Type B pancreatic cell (in vitro differentiated cells): ENCODE measurements around the gene POR. TPM values are rescaled to one million over a fixed set of nuclear protein-coding genes. Genes with fewer than 3 reads are reported as not detected.

Experiments
- DNase-seq: peaks from one replicate; pipeline ENCODE4 v3.0.0; 2021; ENCODE audit warnings: mixed read lengths; ENCODE audit not compliant: unreplicated experiment; ENCODE audit errors: extremely low spot score
- H3K27ac Mint-ChIP-seq: 2 replicates; pipeline ENCODE4 v1.8.0; 2021; ENCODE audit warnings: mild to moderate bottlenecking, mixed read lengths
- H3K27me3 Mint-ChIP-seq: 2 replicates; pipeline ENCODE4 v1.8.0; 2021; ENCODE audit warnings: mixed read lengths
- H3K36me3 Mint-ChIP-seq: 2 replicates; pipeline ENCODE4 v1.8.0; 2021; ENCODE audit warnings: mixed read lengths
- H3K4me1 Mint-ChIP-seq: one replicate; pipeline ENCODE4 v1.8.0; 2021; ENCODE audit warnings: mixed read lengths; ENCODE audit not compliant: unreplicated experiment
- H3K4me3 Mint-ChIP-seq: 2 replicates; pipeline ENCODE4 v1.8.0; 2021; ENCODE audit warnings: mild to moderate bottlenecking, mixed read lengths
- H3K9me3 Mint-ChIP-seq: 2 replicates; pipeline ENCODE4 v1.8.0; 2021; ENCODE audit warnings: mixed read lengths
- CTCF ChIP-seq: fragments of 200-600 bp; sonication (generic); conservative IDR thresholded peaks from 2 replicates; pipeline ENCODE4 v1.5.0; 2021; ENCODE audit warnings: antibody characterized with exemption, mild to moderate bottlenecking
- total RNA-seq: library from RNA; stranded (reverse); gene quantifications from 2 replicates; pipeline ENCODE4 v1.2.1, GENCODE V29; 2021; ENCODE audit warnings: low replicate concordance

Gene POR
- total RNA-seq, 1 donor from 2014 or later, result 122 TPM

- Mint-ChIP-seq H3K4me3 (no peak overlapping the region), H3K27me3 (no peaks in the 10 kb centered on the region), H3K4me1 (peaks cover 22% of the 10 kb centered on the region), H3K27ac (no peak overlapping the region), H3K9me3 (no peaks in the 10 kb centered on the region), H3K36me3 (peaks cover 14% of the 10 kb centered on the region)
- TF ChIP-seq CTCF, result no peak
- DNase-seq, result no peak
Measured at GRCh38 chr7:75971309-75971960, 56.5 kb downstream of the POR start.

GRCh38 chr7:75971961-75972763, 57.2 kb downstream of the POR start:
- peaks cover 17% of the 10 kb centered on the region for H3K4me1 Mint-ChIP-seq
- DNase-seq, result no peak
- H3K9me3 Mint-ChIP-seq, result no peaks in the 10 kb centered on the region
- peak; percentile 50 for TF ChIP-seq CTCF
- H3K36me3 Mint-ChIP-seq, result peaks cover 14% of the 10 kb centered on the region
- no peak overlapping the region for H3K4me3 Mint-ChIP-seq
- no peaks in the 10 kb centered on the region for H3K27me3 Mint-ChIP-seq
- H3K27ac Mint-ChIP-seq, result no peak overlapping the region

- no peaks in the 10 kb centered on the region for H3K27me3 Mint-ChIP-seq
- no peak overlapping the region for H3K4me3 Mint-ChIP-seq
- TF ChIP-seq CTCF, result no peak
- no peak overlapping the region for H3K27ac Mint-ChIP-seq
- no peak for DNase-seq
- no peaks in the 10 kb centered on the region for H3K4me1 Mint-ChIP-seq
- H3K9me3 Mint-ChIP-seq, result no peaks in the 10 kb centered on the region
- no peaks in the 10 kb centered on the region for H3K36me3 Mint-ChIP-seq
Measured at GRCh38 chr7:75977743-75978142, 62.8 kb downstream of the POR start.

- peak overlapping the region; percentile 46 for H3K27ac Mint-ChIP-seq
- no peaks in the 10 kb centered on the region for H3K27me3 Mint-ChIP-seq
- no peaks in the 10 kb centered on the region for H3K4me1 Mint-ChIP-seq
- no peaks in the 10 kb centered on the region for H3K36me3 Mint-ChIP-seq
- no peak overlapping the region for H3K4me3 Mint-ChIP-seq
- H3K9me3 Mint-ChIP-seq, result no peaks in the 10 kb centered on the region
- no peak for TF ChIP-seq CTCF
- DNase-seq, result no peak
Measured at GRCh38 chr7:75979759-75980429, 64.9 kb downstream of the POR start.

- no peaks in the 10 kb centered on the region for H3K4me1 Mint-ChIP-seq
- DNase-seq, result no peak
- peak overlapping the region; percentile 46 for H3K27ac Mint-ChIP-seq
- H3K27me3 Mint-ChIP-seq, result no peaks in the 10 kb centered on the region
- H3K36me3 Mint-ChIP-seq, result no peaks in the 10 kb centered on the region
- TF ChIP-seq CTCF, result no peak
- no peaks in the 10 kb centered on the region for H3K9me3 Mint-ChIP-seq
- H3K4me3 Mint-ChIP-seq, result no peak overlapping the region
Measured at GRCh38 chr7:75980430-75981202, 65.7 kb downstream of the POR start.
